Hepatocyte (in vitro differentiated cells): ENCODE measurements around the gene PLEKHJ1. TPM values are rescaled to one million over a fixed set of nuclear protein-coding genes. Genes with fewer than 3 reads are reported as not detected.
A peak's percentile ranks its signal among the peaks of the same experiment; 100 is the strongest.

ENCODE experiments used
- DNase-seq: peaks from one replicate; pipeline ENCODE4 v3.0.0-alpha.2; 2016; ENCODE audit warnings: low spot score
- H2AFZ ChIP-seq: fragments of 200-600 bp; sonication (generic); 2 replicates; pipeline ENCODE4 v1.6.0; 2016; ENCODE audit warnings: antibody characterized with exemption, mild to moderate bottlenecking
- H3K27ac ChIP-seq: fragments of 200-600 bp; sonication (generic); 2 replicates; pipeline ENCODE4 v1.5.1; 2016; ENCODE audit warnings: mild to moderate bottlenecking
- H3K27me3 ChIP-seq: fragments of 200-600 bp; sonication (generic); 2 replicates; pipeline ENCODE4 v1.6.1; 2016
- H3K36me3 ChIP-seq: fragments of 200-600 bp; sonication (generic); replicated peaks from 2 replicates; pipeline ENCODE4 v1.5.1; 2016; ENCODE audit warnings: low read depth; ENCODE audit not compliant: insufficient read depth
- H3K4me1 ChIP-seq: fragments of 200-600 bp; sonication (generic); 2 replicates; pipeline ENCODE4 v1.5.1; 2016; ENCODE audit warnings: mild to moderate bottlenecking, moderate library complexity; ENCODE audit not compliant: insufficient read depth
- H3K4me2 ChIP-seq: fragments of 200-600 bp; sonication (generic); 2 replicates; pipeline ENCODE4 v1.6.0; 2016
- H3K4me3 ChIP-seq: fragments of 200-600 bp; sonication (generic); 2 replicates; pipeline ENCODE4 v1.5.1; 2016; ENCODE audit warnings: mild to moderate bottlenecking
- H3K79me2 ChIP-seq: fragments of 200-600 bp; sonication (generic); 2 replicates; pipeline ENCODE4 v1.6.0; 2017; ENCODE audit warnings: mild to moderate bottlenecking
- H3K9me2 ChIP-seq: fragments of 200-600 bp; sonication (generic); replicated peaks from 2 replicates; pipeline ENCODE4 v1.6.0; 2017; ENCODE audit warnings: mild to moderate bottlenecking; ENCODE audit not compliant: insufficient read depth
- H3K9me3 ChIP-seq: fragments of 200-600 bp; sonication (generic); 2 replicates; pipeline ENCODE4 v1.5.1; 2016; ENCODE audit warnings: low read depth, mild to moderate bottlenecking
- H4K20me1 ChIP-seq: fragments of 200-600 bp; sonication (generic); 2 replicates; pipeline ENCODE4 v1.6.0; 2016; ENCODE audit warnings: mild to moderate bottlenecking; ENCODE audit not compliant: insufficient read depth, poor library complexity, severe bottlenecking
- EZH2 ChIP-seq: fragments of 200-600 bp; sonication (generic); IDR thresholded peaks from 2 replicates; pipeline ENCODE4 v1.6.1; 2016; ENCODE audit warnings: antibody characterized with exemption, mild to moderate bottlenecking, borderline replicate concordance
- EZH2phosphoT487 ChIP-seq: fragments of 200-600 bp; sonication (generic); IDR thresholded peaks from one replicate; pipeline ENCODE4 v1.6.1; 2018; ENCODE audit warnings: antibody characterized with exemption, mild to moderate bottlenecking, low read depth, moderate library complexity; ENCODE audit not compliant: unreplicated experiment, severe bottlenecking
- whole genome bisulfite sequencing: methylation state at CpG from one replicate; pipeline ENCODE4 v1.1.6; 2016; ENCODE audit warnings: low lambda C conversion rate; ENCODE audit errors: missing lambda C conversion rate; 5-methylcytosine and 5-hydroxymethylcytosine counted together
- polyA plus RNA-seq: library from polyadenylated mRNA; unstranded; fragments of >200 nt; fragmentation: Nextera tagmentation; extraction: Ambion mirVana; gene quantifications from 2 replicates; pipeline ENCODE4 v1.2.1, GENCODE V29; 2016
- total RNA-seq: library from RNA; depleted of rRNA; stranded (reverse); fragments of >200 nt; gene quantifications from 2 replicates; pipeline ENCODE4 v1.2.3, GENCODE V29; 2014
- TF ChIP-seq, protein P1 (sequence below): fragments of 200-600 bp; sonication (generic); IDR thresholded peaks from 2 replicates; pipeline ENCODE4 v1.5.1; 2016; ENCODE audit warnings: antibody characterized with exemption, mild to moderate bottlenecking; ENCODE audit not compliant: poor library complexity

Gene PLEKHJ1
- total and polyA plus RNA-seq, 2 experiments from 2014 or later, result 165 to 190 TPM

DNA sequence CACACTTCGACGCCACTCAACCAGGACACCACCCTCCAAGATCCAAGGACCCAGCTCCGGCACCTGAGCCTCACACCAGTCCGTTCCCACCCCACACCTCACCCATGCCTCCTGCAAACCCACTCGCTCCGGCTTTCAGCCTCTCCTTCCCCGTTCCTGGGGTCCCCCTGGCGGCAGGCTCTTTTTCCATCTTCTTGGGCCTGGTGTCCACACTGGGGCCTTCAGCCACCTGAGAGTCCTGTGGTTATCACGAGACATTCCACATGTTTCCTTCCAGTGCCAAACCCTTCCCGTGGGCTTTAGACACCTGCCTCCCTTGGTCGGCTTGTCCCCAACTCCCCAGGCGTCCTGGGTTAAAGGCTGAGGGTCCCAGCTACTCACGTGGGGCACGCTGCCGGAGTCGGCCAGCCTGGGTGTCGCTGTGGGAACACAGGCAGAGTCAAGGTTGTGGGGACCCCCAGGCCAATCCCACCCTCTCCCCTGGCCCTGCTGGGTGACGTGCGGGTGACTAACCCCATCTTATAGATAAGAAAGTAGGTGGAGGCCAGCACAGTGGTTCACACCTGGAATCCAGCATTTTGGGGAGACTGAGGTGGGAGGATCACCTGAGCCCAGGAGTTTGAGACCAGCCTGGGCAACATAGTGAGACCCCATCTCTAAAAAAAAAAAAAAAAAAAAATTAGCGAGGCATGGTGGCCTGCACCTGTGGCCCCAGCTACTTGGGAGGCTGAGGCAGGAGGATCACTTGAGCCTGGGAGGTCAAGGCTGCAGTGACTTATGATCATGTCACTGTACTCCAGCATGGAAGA is 18.1 kb upstream of the PLEKHJ1 start:
- Histone ChIP-seq H3K4me1 (peaks cover 13% of the 10 kb centered on the region), H3K4me2 (peak overlapping the region; percentile 91), H3K27me3 (no peaks in the 10 kb centered on the region), H3K4me3 (no peak overlapping the region), H3K79me2 (no peaks in the 10 kb centered on the region), H3K9me3 (no peaks in the 10 kb centered on the region), H3K27ac (no peak overlapping the region), H3K36me3 (no peaks in the 10 kb centered on the region), H4K20me1 (no peaks in the 10 kb centered on the region), H2AFZ (peak overlapping the region; percentile 40), H3K9me2 (no peaks in the 10 kb centered on the region)
- TF ChIP-seq EZH2phosphoT487 (no peak), EZH2 (no peak)
- TF ChIP-seq, protein P1, sequence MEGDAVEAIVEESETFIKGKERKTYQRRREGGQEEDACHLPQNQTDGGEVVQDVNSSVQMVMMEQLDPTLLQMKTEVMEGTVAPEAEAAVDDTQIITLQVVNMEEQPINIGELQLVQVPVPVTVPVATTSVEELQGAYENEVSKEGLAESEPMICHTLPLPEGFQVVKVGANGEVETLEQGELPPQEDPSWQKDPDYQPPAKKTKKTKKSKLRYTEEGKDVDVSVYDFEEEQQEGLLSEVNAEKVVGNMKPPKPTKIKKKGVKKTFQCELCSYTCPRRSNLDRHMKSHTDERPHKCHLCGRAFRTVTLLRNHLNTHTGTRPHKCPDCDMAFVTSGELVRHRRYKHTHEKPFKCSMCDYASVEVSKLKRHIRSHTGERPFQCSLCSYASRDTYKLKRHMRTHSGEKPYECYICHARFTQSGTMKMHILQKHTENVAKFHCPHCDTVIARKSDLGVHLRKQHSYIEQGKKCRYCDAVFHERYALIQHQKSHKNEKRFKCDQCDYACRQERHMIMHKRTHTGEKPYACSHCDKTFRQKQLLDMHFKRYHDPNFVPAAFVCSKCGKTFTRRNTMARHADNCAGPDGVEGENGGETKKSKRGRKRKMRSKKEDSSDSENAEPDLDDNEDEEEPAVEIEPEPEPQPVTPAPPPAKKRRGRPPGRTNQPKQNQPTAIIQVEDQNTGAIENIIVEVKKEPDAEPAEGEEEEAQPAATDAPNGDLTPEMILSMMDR, result peak; percentile 52
- 51% methylated on average over 20 of the region's 20 CpGs for WGBS
- peak; percentile 81 for DNase-seq

DNA sequence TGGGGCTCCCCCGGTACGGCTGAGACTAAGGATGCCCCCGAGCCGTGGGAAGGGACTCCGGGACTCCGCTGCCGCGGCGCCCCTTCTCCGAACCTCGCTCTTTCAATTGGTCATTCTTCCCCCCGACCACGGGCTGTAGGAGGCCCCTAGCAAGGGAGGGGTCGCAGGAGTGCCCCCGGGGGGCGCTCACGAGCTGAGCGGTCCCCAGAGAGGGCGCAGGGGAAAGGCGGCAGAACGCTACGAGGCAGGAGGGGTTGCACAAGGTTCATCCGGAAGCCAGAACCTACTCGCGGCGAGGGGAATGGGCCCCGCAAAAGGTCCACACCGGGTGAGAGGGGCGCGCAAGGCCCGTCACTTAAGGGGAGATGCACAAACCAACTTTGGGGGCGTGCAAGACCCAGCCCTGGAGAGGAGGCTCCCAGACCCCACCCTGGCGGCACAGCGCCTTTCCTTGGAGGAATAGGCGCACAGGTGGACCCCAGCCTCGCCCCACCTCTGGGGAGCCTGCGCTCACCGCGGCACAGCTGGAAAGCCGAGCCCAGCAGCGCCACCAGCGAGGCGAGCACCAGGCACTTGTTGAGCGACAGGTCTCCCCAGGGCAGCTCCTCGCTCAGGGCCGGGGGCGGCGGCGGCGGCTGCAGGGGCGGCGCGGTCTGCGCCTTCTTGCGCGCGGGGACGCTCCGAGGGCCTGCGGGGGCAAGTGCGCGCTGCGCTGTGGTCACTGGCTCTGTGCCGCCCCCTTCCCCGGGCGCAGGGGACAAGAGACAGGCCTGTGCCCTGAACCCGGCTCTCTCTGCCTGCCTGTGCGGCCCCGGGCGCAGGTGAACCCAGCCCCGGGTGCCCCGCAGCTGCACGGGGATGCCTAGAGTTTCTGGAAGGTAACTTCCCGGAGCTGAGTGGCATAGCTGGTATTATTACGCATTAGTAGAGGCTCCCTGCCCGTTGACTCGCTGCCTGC is 17.3 kb upstream of the PLEKHJ1 start:
- H3K36me3 ChIP-seq, result no peaks in the 10 kb centered on the region
- no peak overlapping the region for H3K4me3 ChIP-seq
- H2AFZ ChIP-seq, result peak overlapping the region; percentile 40
- no peak overlapping the region for H3K27ac ChIP-seq
- no peaks in the 10 kb centered on the region for H3K9me2 ChIP-seq
- no peaks in the 10 kb centered on the region for H3K9me3 ChIP-seq
- WGBS, result 3% methylated on average over 71 of the region's 77 CpGs
- H3K4me2 ChIP-seq, result peak overlapping the region; percentile 91
- DNase-seq, result no peak
- H4K20me1 ChIP-seq, result no peaks in the 10 kb centered on the region
- H3K27me3 ChIP-seq, result no peaks in the 10 kb centered on the region
- H3K4me1 ChIP-seq, result peaks cover 13% of the 10 kb centered on the region
- TF ChIP-seq, protein P1, result peak; percentile 30
- no peak for TF ChIP-seq EZH2phosphoT487
- peak; percentile 54 for TF ChIP-seq EZH2
- no peaks in the 10 kb centered on the region for H3K79me2 ChIP-seq

DNA sequence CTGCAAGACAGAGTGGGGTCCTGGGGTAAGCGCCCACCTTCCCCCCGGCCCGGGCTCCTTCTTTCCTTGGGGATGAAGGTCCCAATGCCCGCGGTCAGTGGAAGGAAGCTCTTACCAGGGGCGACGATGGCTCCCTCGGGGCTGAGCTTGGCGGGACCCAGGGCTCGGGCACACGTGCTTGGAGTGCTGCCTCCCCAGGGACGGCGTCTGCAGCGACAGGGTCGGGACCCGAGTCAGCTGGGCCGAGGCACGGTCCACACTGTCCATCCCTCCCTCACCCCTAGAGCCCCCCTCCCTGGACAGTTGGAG is 16.6 kb upstream of the PLEKHJ1 start:
- Histone ChIP-seq H3K36me3 (no peaks in the 10 kb centered on the region), H3K27me3 (no peaks in the 10 kb centered on the region), H3K9me3 (no peaks in the 10 kb centered on the region), H2AFZ (no peak overlapping the region), H4K20me1 (no peaks in the 10 kb centered on the region), H3K9me2 (no peaks in the 10 kb centered on the region), H3K4me2 (peak overlapping the region; percentile 91), H3K27ac (no peak overlapping the region), H3K4me1 (peaks cover 13% of the 10 kb centered on the region), H3K4me3 (no peak overlapping the region), H3K79me2 (no peaks in the 10 kb centered on the region)
- WGBS, result 48% methylated on average over 13 of the region's 18 CpGs
- TF ChIP-seq EZH2, result no peak
- DNase-seq, result no peak
